HG03103 (cell line): ENCODE results near the gene PARD6B.
A peak's percentile ranks its signal among the peaks of the same experiment; 100 is the strongest.
"Not testable (repeated sequence)": the region's sequence is repeated elsewhere in the genome, so short reads cannot be mapped to it uniquely, and the experiment has no call there.

Experiments
- ATAC-seq: cut with Tn5 transposase; IDR thresholded peaks from one replicate; pipeline ENCODE4 v1.9.1; 2021; ENCODE audit warnings: low read depth; ENCODE audit not compliant: unreplicated experiment

Gene PARD6B

GRCh38 chr20:50794846-50795634 is 63.7 kb downstream of the PARD6B start, which contains the start of gene BCAS4:
BCAS4 (plus strand) TSS chr20:50795061; CDS start chr20:50795084, 23 bp downstream.
- ATAC-seq = peak; percentile 48

GRCh38 chr20:50797142-50797541 is 65.8 kb downstream of the PARD6B start:
- ATAC-seq = no peak

- no peak for ATAC-seq
These were observed 67.3 kb downstream of the PARD6B start for GRCh38 chr20:50798650-50799049.

- no peak for ATAC-seq
These were observed 68.0 kb downstream of the PARD6B start for GRCh38 chr20:50799176-50799889.

- peak; percentile 38 for ATAC-seq
These were observed 68.6 kb downstream of the PARD6B start for GRCh38 chr20:50799890-50800550.

- not testable (repeated sequence) for ATAC-seq
These were observed 69.8 kb downstream of the PARD6B start for GRCh38 chr20:50800986-50801746.

- no peak for ATAC-seq
These were observed 70.4 kb downstream of the PARD6B start for GRCh38 chr20:50801747-50802125.

- ATAC-seq = no peak
These were observed 70.9 kb downstream of the PARD6B start for GRCh38 chr20:50802289-50802688.

GRCh38 chr20:50804437-50805348 is 73.3 kb downstream of the PARD6B start:
- peak; percentile 45 for ATAC-seq

- ATAC-seq = no peak
These were observed 73.9 kb downstream of the PARD6B start for GRCh38 chr20:50805349-50805684.

- no peak for ATAC-seq
These were observed 74.9 kb downstream of the PARD6B start for GRCh38 chr20:50806126-50806768.
